ENCODE results near the gene PTRH1. TPM values are rescaled to one million over a fixed set of nuclear protein-coding genes. Genes with fewer than 3 reads are reported as not detected.

The PTRH1 gene
- total and polyA plus RNA-seq, 2 of the 13 experiments (the other 11 are each of a cell fraction or from before 2014, with no cell fraction given) = 4.0 to 10.4 TPM

DNA sequence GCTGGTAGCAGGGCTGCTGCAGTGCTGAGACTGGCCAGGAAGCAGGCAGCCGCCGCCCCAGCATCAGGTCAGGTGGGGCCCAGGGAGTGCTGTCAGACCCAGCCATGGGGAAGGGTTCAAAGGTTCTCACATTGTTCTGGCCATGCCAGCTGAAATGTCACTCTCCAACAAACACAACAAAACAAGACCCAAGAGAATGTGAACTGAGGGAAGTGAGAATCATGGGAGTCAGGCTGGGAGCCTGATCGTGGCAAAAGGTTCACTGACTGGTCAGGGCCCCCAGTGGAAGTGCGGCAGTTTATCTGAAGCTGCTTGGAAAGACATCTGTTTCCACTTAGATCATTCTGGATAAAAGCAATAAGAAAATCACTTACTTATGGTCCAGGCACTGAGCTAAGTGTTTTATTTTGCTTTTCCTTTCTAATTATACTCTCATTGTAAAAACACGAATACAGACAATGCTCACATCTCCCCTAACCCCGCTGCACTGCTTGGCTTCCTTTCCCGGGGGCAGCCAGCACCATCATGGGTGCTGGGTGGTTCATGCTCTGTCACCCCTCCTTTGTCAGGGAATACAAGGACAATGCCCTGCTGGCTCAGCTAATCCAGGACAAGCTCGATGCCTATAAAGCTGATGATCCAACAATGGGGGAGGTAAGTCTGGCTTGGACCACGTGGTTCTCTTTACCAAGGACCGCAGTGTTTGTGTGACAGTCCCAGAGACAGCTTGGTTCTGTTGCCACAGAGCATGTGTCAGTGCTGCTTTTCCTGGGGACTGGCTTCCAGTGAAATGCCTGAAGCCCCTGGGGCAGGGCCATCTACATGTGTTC is 50.6 kb downstream of the PTRH1 start (continued):
- TF ChIP-seq, protein P1, sequence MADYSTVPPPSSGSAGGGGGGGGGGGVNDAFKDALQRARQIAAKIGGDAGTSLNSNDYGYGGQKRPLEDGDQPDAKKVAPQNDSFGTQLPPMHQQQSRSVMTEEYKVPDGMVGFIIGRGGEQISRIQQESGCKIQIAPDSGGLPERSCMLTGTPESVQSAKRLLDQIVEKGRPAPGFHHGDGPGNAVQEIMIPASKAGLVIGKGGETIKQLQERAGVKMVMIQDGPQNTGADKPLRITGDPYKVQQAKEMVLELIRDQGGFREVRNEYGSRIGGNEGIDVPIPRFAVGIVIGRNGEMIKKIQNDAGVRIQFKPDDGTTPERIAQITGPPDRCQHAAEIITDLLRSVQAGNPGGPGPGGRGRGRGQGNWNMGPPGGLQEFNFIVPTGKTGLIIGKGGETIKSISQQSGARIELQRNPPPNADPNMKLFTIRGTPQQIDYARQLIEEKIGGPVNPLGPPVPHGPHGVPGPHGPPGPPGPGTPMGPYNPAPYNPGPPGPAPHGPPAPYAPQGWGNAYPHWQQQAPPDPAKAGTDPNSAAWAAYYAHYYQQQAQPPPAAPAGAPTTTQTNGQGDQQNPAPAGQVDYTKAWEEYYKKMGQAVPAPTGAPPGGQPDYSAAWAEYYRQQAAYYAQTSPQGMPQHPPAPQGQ (CRISPR knock-in tag; IDR thresholded peaks at IDR 0.05; ENCODE audit: borderline replicate concordance) = no peak
- TF ChIP-seq ZNF777 (CRISPR knock-in tag; IDR thresholded peaks at IDR 0.05) (no peak), SP140L (CRISPR knock-in tag; IDR thresholded peaks at IDR 0.05; ENCODE audit: borderline replicate concordance) (no peak), TCF7 (IDR thresholded peaks at IDR 0.05; ENCODE audit: low read depth) (no peak), ZFP36L1 (CRISPR knock-in tag; IDR thresholded peaks at IDR 0.05) (no peak), ZNF569 (CRISPR knock-in tag; IDR thresholded peaks at IDR 0.05; ENCODE audit: borderline replicate concordance) (no peak), ZNF260 (CRISPR knock-in tag; IDR thresholded peaks at IDR 0.05; ENCODE audit: borderline replicate concordance, low read depth) (no peak), ZNF24 (IDR thresholded peaks at IDR 0.05) (no peak)
- TF ChIP-seq, protein P2, sequence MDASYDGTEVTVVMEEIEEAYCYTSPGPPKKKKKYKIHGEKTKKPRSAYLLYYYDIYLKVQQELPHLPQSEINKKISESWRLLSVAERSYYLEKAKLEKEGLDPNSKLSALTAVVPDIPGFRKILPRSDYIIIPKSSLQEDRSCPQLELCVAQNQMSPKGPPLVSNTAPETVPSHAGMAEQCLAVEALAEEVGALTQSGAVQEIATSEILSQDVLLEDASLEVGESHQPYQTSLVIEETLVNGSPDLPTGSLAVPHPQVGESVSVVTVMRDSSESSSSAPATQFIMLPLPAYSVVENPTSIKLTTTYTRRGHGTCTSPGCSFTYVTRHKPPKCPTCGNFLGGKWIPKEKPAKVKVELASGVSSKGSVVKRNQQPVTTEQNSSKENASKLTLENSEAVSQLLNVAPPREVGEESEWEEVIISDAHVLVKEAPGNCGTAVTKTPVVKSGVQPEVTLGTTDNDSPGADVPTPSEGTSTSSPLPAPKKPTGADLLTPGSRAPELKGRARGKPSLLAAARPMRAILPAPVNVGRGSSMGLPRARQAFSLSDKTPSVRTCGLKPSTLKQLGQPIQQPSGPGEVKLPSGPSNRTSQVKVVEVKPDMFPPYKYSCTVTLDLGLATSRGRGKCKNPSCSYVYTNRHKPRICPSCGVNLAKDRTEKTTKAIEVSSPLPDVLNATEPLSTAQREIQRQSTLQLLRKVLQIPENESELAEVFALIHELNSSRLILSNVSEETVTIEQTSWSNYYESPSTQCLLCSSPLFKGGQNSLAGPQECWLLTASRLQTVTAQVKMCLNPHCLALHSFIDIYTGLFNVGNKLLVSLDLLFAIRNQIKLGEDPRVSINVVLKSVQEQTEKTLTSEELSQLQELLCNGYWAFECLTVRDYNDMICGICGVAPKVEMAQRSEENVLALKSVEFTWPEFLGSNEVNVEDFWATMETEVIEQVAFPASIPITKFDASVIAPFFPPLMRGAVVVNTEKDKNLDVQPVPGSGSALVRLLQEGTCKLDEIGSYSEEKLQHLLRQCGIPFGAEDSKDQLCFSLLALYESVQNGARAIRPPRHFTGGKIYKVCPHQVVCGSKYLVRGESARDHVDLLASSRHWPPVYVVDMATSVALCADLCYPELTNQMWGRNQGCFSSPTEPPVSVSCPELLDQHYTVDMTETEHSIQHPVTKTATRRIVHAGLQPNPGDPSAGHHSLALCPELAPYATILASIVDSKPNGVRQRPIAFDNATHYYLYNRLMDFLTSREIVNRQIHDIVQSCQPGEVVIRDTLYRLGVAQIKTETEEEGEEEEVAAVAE (CRISPR knock-in tag; IDR thresholded peaks at IDR 0.05; ENCODE audit: borderline replicate concordance) = no peak
- TF ChIP-seq, protein P3, sequence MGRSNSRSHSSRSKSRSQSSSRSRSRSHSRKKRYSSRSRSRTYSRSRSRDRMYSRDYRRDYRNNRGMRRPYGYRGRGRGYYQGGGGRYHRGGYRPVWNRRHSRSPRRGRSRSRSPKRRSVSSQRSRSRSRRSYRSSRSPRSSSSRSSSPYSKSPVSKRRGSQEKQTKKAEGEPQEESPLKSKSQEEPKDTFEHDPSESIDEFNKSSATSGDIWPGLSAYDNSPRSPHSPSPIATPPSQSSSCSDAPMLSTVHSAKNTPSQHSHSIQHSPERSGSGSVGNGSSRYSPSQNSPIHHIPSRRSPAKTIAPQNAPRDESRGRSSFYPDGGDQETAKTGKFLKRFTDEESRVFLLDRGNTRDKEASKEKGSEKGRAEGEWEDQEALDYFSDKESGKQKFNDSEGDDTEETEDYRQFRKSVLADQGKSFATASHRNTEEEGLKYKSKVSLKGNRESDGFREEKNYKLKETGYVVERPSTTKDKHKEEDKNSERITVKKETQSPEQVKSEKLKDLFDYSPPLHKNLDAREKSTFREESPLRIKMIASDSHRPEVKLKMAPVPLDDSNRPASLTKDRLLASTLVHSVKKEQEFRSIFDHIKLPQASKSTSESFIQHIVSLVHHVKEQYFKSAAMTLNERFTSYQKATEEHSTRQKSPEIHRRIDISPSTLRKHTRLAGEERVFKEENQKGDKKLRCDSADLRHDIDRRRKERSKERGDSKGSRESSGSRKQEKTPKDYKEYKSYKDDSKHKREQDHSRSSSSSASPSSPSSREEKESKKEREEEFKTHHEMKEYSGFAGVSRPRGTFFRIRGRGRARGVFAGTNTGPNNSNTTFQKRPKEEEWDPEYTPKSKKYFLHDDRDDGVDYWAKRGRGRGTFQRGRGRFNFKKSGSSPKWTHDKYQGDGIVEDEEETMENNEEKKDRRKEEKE (IDR thresholded peaks at IDR 0.05) = no peak
- TF ChIP-seq, protein P4, sequence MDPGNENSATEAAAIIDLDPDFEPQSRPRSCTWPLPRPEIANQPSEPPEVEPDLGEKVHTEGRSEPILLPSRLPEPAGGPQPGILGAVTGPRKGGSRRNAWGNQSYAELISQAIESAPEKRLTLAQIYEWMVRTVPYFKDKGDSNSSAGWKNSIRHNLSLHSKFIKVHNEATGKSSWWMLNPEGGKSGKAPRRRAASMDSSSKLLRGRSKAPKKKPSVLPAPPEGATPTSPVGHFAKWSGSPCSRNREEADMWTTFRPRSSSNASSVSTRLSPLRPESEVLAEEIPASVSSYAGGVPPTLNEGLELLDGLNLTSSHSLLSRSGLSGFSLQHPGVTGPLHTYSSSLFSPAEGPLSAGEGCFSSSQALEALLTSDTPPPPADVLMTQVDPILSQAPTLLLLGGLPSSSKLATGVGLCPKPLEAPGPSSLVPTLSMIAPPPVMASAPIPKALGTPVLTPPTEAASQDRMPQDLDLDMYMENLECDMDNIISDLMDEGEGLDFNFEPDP (CRISPR knock-in tag; conservative IDR thresholded peaks at IDR 0.05) = no peak
- TF ChIP-seq, protein P5, sequence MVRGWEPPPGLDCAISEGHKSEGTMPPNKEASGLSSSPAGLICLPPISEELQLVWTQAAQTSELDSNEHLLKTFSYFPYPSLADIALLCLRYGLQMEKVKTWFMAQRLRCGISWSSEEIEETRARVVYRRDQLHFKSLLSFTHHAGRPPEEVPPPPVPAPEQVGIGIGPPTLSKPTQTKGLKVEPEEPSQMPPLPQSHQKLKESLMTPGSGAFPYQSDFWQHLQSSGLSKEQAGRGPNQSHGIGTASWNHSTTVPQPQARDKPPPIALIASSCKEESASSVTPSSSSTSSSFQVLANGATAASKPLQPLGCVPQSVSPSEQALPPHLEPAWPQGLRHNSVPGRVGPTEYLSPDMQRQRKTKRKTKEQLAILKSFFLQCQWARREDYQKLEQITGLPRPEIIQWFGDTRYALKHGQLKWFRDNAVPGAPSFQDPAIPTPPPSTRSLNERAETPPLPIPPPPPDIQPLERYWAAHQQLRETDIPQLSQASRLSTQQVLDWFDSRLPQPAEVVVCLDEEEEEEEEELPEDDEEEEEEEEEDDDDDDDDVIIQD (CRISPR knock-in tag; IDR thresholded peaks at IDR 0.05; ENCODE audit: low read depth) = 0 out of 2 replicates have a peak, but pooled peaks have one; percentile 17
